ENCODE results near the gene GDPD5.

The GDPD5 gene

GRCh38 chr11:75429902-75430713, 95.6 kb downstream of the GDPD5 start:
- no peak overlapping the region for H2BK12ac ChIP-seq (ENCODE audit: low read length in 2 of 2)
- DNase-seq = peak; percentile 73
- H3K4me3 ChIP-seq (ENCODE audit: insufficient read depth in 1 of 2, low read depth in 1 of 2, low read length in 2 of 2) = peak overlapping the region; percentile 47 to 72
- H3K27ac ChIP-seq (ENCODE audit: low read length, poor library complexity, severe bottlenecking) = no peak overlapping the region
- H2AFZ ChIP-seq (ENCODE audit: low read depth, low read length) = peak overlapping the region; percentile 76
- peaks cover 49 to 50% of the 10 kb centered on the region in 2 experiments for H3K27me3 ChIP-seq (ENCODE audit: control insufficient read depth in 1 of 2, insufficient read depth in 1 of 2, low read length in 2 of 2)
- no peaks in the 10 kb centered on the region for H3K79me1 ChIP-seq (replicated peaks; ENCODE audit: low read length, poor library complexity, severe bottlenecking)
- peaks cover 15% of the 10 kb centered on the region for H3K4me1 ChIP-seq (ENCODE audit: control insufficient read depth, insufficient read depth, low read depth, low read length)
- peak overlapping the region; percentile 83 for H4K8ac ChIP-seq (ENCODE audit: low read length)
- peaks cover 0 to 5% of the 10 kb centered on the region in 2 experiments for H3K36me3 ChIP-seq (ENCODE audit: control insufficient read depth in 1 of 2, insufficient read depth in 2 of 2, low read depth in 1 of 2, low read length in 2 of 2)
- WGBS = 2% methylated on average over 102 of the region's 134 CpGs
- peak overlapping the region; percentile 71 for H3K4me2 ChIP-seq (ENCODE audit: low read length, poor library complexity, severe bottlenecking)
- peak overlapping the region in 1 of 2 experiments; percentile 6 for H3K23ac ChIP-seq (ENCODE audit: low read length in 2 of 2)
- H2BK5ac ChIP-seq (ENCODE audit: low read depth, low read length, poor library complexity, severe bottlenecking) = no peak overlapping the region
- H3K14ac ChIP-seq (ENCODE audit: low read length in 2 of 2) = peak overlapping the region in 1 of 2 experiments; percentile 58
- no peak overlapping the region for H2AK5ac ChIP-seq (ENCODE audit: low read length, severe bottlenecking)
- peak overlapping the region; percentile 65 for H4K91ac ChIP-seq (ENCODE audit: low read length)
- H3K18ac ChIP-seq (ENCODE audit: low read depth in 1 of 2, low read length in 2 of 2) = peak overlapping the region in 1 of 2 experiments; percentile 90
- H3K4ac ChIP-seq (ENCODE audit: low read depth in 1 of 2, low read length in 2 of 2) = peak overlapping the region; percentile 35 to 42
- H2BK120ac ChIP-seq (ENCODE audit: low read depth, low read length) = no peak overlapping the region
- peak overlapping the region; percentile 80 for H2BK15ac ChIP-seq (ENCODE audit: low read depth, poor library complexity, severe bottlenecking)
- H3K9ac ChIP-seq (ENCODE audit: low read length) = peak overlapping the region; percentile 53
- H3K9me3 ChIP-seq (ENCODE audit: control insufficient read depth, low read length) = peaks cover 4% of the 10 kb centered on the region

- no peak overlapping the region for H2BK120ac ChIP-seq (ENCODE audit: low read depth, low read length)
- H2AK5ac ChIP-seq (ENCODE audit: low read length, severe bottlenecking) = no peak overlapping the region
- H3K27me3 ChIP-seq (ENCODE audit: control insufficient read depth in 1 of 2, insufficient read depth in 1 of 2, low read length in 2 of 2) = peaks cover 49 to 50% of the 10 kb centered on the region in 2 experiments
- no peak overlapping the region for H2BK12ac ChIP-seq (ENCODE audit: low read length in 2 of 2)
- peak overlapping the region; percentile 47 to 72 for H3K4me3 ChIP-seq (ENCODE audit: insufficient read depth in 1 of 2, low read depth in 1 of 2, low read length in 2 of 2)
- peaks cover 0 to 6% of the 10 kb centered on the region in 2 experiments for H3K36me3 ChIP-seq (ENCODE audit: control insufficient read depth in 1 of 2, insufficient read depth in 2 of 2, low read depth in 1 of 2, low read length in 2 of 2)
- H2BK15ac ChIP-seq (ENCODE audit: low read depth, poor library complexity, severe bottlenecking) = no peak overlapping the region
- H2AFZ ChIP-seq (ENCODE audit: low read depth, low read length) = peak overlapping the region; percentile 39
- peak overlapping the region in 1 of 2 experiments; percentile 90 for H3K18ac ChIP-seq (ENCODE audit: low read depth in 1 of 2, low read length in 2 of 2)
- H3K79me1 ChIP-seq (replicated peaks; ENCODE audit: low read length, poor library complexity, severe bottlenecking) = no peaks in the 10 kb centered on the region
- peak overlapping the region; percentile 35 to 42 for H3K4ac ChIP-seq (ENCODE audit: low read depth in 1 of 2, low read length in 2 of 2)
- peaks cover 15% of the 10 kb centered on the region for H3K4me1 ChIP-seq (ENCODE audit: control insufficient read depth, insufficient read depth, low read depth, low read length)
- H4K8ac ChIP-seq (ENCODE audit: low read length) = peak overlapping the region; percentile 83
- H3K27ac ChIP-seq (ENCODE audit: low read length, poor library complexity, severe bottlenecking) = no peak overlapping the region
- peak overlapping the region; percentile 65 for H4K91ac ChIP-seq (ENCODE audit: low read length)
- H3K9ac ChIP-seq (ENCODE audit: low read length) = no peak overlapping the region
- peak overlapping the region in 1 of 2 experiments; percentile 6 for H3K23ac ChIP-seq (ENCODE audit: low read length in 2 of 2)
- peak overlapping the region in 1 of 2 experiments; percentile 58 for H3K14ac ChIP-seq (ENCODE audit: low read length in 2 of 2)
- WGBS = 62% methylated on average over 13 of the region's 25 CpGs
- H2BK5ac ChIP-seq (ENCODE audit: low read depth, low read length, poor library complexity, severe bottlenecking) = no peak overlapping the region
- peak overlapping the region; percentile 71 for H3K4me2 ChIP-seq (ENCODE audit: low read length, poor library complexity, severe bottlenecking)
- H3K9me3 ChIP-seq (ENCODE audit: control insufficient read depth, low read length) = peaks cover 4% of the 10 kb centered on the region
- no peak for DNase-seq
Observed at GRCh38 chr11:75429641-75429901, 96.2 kb downstream of the GDPD5 start.

DNA sequence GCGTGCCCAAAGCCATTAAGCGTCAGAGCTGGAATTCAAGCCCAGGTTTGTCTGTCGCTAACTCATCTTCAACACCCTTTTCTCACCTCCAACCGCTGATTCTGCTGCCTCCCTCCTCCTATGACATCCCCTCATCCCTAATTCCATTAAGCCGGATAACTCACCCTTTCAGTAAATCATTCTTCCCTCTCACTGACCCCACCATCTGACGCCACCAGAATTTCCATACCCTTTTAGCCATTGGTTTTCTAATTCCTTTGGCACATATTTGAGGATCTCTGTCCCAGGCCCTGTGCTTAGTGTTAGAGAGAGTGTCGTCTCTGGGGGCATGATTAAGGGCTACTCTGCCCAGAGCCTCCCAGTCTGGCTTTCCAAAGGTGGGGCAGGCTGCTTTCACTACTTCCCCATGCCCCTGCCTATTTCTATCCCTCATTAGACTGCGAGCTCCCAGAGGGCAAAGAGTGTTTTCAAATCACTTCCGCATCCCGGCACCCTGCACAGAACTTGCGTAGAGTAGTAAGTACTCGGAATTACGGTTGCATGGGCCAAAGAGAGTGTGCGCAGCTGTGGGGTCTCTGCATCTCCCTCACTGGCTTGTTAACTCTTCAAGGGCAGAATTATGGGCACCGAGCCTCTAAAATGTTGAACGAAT, 96.6 kb downstream of the GDPD5 start:
- Histone ChIP-seq H3K79me1 (replicated peaks; ENCODE audit: low read length, poor library complexity, severe bottlenecking) (no peaks in the 10 kb centered on the region), H3K9ac (ENCODE audit: low read length) (peak overlapping the region; percentile 72), H3K4ac (ENCODE audit: low read depth in 1 of 2, low read length in 2 of 2) (no peak overlapping the region), H2BK15ac (ENCODE audit: low read depth, poor library complexity, severe bottlenecking) (no peak overlapping the region), H2AFZ (ENCODE audit: low read depth, low read length) (no peak overlapping the region), H3K14ac (ENCODE audit: low read length in 2 of 2) (no peak overlapping the region), H2BK120ac (ENCODE audit: low read depth, low read length) (no peak overlapping the region), H3K9me3 (ENCODE audit: control insufficient read depth, low read length) (peaks cover 4% of the 10 kb centered on the region), H3K23ac (ENCODE audit: low read length in 2 of 2) (no peak overlapping the region), H3K27ac (ENCODE audit: low read length, poor library complexity, severe bottlenecking) (no peak overlapping the region), H2AK5ac (ENCODE audit: low read length, severe bottlenecking) (no peak overlapping the region), H3K4me1 (ENCODE audit: control insufficient read depth, insufficient read depth, low read depth, low read length) (peaks cover 15% of the 10 kb centered on the region), H3K36me3 (ENCODE audit: control insufficient read depth in 1 of 2, insufficient read depth in 2 of 2, low read depth in 1 of 2, low read length in 2 of 2) (peaks cover 3 to 6% of the 10 kb centered on the region in 2 experiments), H4K8ac (ENCODE audit: low read length) (no peak overlapping the region), H4K91ac (ENCODE audit: low read length) (no peak overlapping the region), H2BK12ac (ENCODE audit: low read length in 2 of 2) (no peak overlapping the region), H3K4me3 (ENCODE audit: insufficient read depth in 1 of 2, low read depth in 1 of 2, low read length in 2 of 2) (peak overlapping the region in 1 of 2 experiments; percentile 72), H2BK5ac (ENCODE audit: low read depth, low read length, poor library complexity, severe bottlenecking) (no peak overlapping the region), H3K4me2 (ENCODE audit: low read length, poor library complexity, severe bottlenecking) (no peak overlapping the region), H3K27me3 (ENCODE audit: control insufficient read depth in 1 of 2, insufficient read depth in 1 of 2, low read length in 2 of 2) (peaks cover 48 to 50% of the 10 kb centered on the region in 2 experiments), H3K18ac (ENCODE audit: low read depth in 1 of 2, low read length in 2 of 2) (no peak overlapping the region)
- WGBS = 95% methylated on average over 16 of the region's 16 CpGs
- DNase-seq = no peak

DNA sequence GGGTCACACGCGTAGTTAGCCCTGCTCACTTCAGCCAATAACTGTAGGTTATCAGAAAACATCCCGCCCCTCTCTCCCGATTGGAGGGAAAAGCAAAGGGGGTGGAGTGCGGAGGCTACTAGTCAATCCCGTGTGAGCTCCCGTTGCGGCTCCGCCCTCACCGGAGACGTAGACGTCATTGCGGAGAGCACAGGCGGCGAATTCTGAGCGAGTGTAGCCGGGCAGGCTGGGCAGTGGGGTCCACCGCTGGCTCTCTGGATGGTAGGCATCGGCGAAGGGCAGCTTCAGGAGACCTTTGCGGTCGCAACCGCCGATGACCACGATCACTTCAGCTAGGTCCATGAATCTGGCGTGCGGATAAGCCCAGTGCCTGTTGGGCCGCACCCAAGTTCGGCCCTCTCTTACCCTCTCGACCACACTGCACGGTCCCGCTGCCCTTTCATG, 97.4 kb downstream of the GDPD5 start:
- no peak overlapping the region for H3K4me2 ChIP-seq (ENCODE audit: low read length, poor library complexity, severe bottlenecking)
- H4K91ac ChIP-seq (ENCODE audit: low read length) = no peak overlapping the region
- H3K4me1 ChIP-seq (ENCODE audit: control insufficient read depth, insufficient read depth, low read depth, low read length) = peaks cover 15% of the 10 kb centered on the region
- H2BK120ac ChIP-seq (ENCODE audit: low read depth, low read length) = no peak overlapping the region
- H2BK15ac ChIP-seq (ENCODE audit: low read depth, poor library complexity, severe bottlenecking) = no peak overlapping the region
- H3K9me3 ChIP-seq (ENCODE audit: control insufficient read depth, low read length) = peaks cover 4% of the 10 kb centered on the region
- H3K18ac ChIP-seq (ENCODE audit: low read depth in 1 of 2, low read length in 2 of 2) = no peak overlapping the region
- H3K27ac ChIP-seq (ENCODE audit: low read length, poor library complexity, severe bottlenecking) = no peak overlapping the region
- peak overlapping the region; percentile 72 for H3K9ac ChIP-seq (ENCODE audit: low read length)
- no peak overlapping the region for H2AK5ac ChIP-seq (ENCODE audit: low read length, severe bottlenecking)
- no peak overlapping the region for H4K8ac ChIP-seq (ENCODE audit: low read length)
- 88% methylated on average over 32 of the region's 32 CpGs for WGBS
- H2BK12ac ChIP-seq (ENCODE audit: low read length in 2 of 2) = no peak overlapping the region
- no peak overlapping the region for H3K23ac ChIP-seq (ENCODE audit: low read length in 2 of 2)
- H3K27me3 ChIP-seq (ENCODE audit: control insufficient read depth in 1 of 2, insufficient read depth in 1 of 2, low read length in 2 of 2) = peaks cover 41 to 44% of the 10 kb centered on the region in 2 experiments
- no peak overlapping the region for H2BK5ac ChIP-seq (ENCODE audit: low read depth, low read length, poor library complexity, severe bottlenecking)
- H3K4me3 ChIP-seq (ENCODE audit: insufficient read depth in 1 of 2, low read depth in 1 of 2, low read length in 2 of 2) = peak overlapping the region in 1 of 2 experiments; percentile 72
- no peak for DNase-seq
- H3K79me1 ChIP-seq (replicated peaks; ENCODE audit: low read length, poor library complexity, severe bottlenecking) = no peaks in the 10 kb centered on the region
- H3K36me3 ChIP-seq (ENCODE audit: control insufficient read depth in 1 of 2, insufficient read depth in 2 of 2, low read depth in 1 of 2, low read length in 2 of 2) = peaks cover 11 to 13% of the 10 kb centered on the region in 2 experiments
- no peak overlapping the region for H3K14ac ChIP-seq (ENCODE audit: low read length in 2 of 2)
- no peak overlapping the region for H3K4ac ChIP-seq (ENCODE audit: low read depth in 1 of 2, low read length in 2 of 2)
- H2AFZ ChIP-seq (ENCODE audit: low read depth, low read length) = no peak overlapping the region
